ENCODE results near the gene ARHGAP18.

GRCh38 chr6:129681913-129682205 is 28.1 kb downstream of the ARHGAP18 start:
- TF ChIP-seq POLR2A (IDR thresholded peaks at IDR 0.05; ENCODE audit: low read depth), result no peak
- TF ChIP-seq CTCF (IDR thresholded peaks at IDR 0.05), result no peak
- no peak for TF ChIP-seq EP300 (IDR thresholded peaks at IDR 0.05)

All from esophagus muscularis mucosa (tissue), 4 donors.